HepG2 (cell line): ENCODE results near the gene UBALD1. TPM values are rescaled to one million over a fixed set of nuclear protein-coding genes. Genes with fewer than 3 reads are reported as not detected.

Source experiments
- HDAC1 ChIP-seq: sonication (generic); formaldehyde crosslinking; IDR thresholded peaks from 2 replicates; pipeline ENCODE4 v1.5.1; 2020; ENCODE audit warnings: mild to moderate bottlenecking, missing genetic modification reagents
- HNF4G ChIP-seq, 2 experiments: sonication (generic) in 1 of 2; formaldehyde crosslinking in 1 of 2; IDR thresholded peaks; 2 replicates each; pipeline versions ENCODE4 v1.4.0 to v1.6.1; 2011 to 2020; ENCODE audit warnings: borderline replicate concordance in 2 of 2, low read depth in 2 of 2, mild to moderate bottlenecking in 2 of 2, low read length in 1 of 2, missing genetic modification reagents in 1 of 2, moderate library complexity in 1 of 2
- HNRNPL ChIP-seq: fragments of 200-400 bp; formaldehyde crosslinking; IDR thresholded peaks from 2 replicates; pipeline ENCODE4 v1.6.1; 2017; ENCODE audit warnings: mild to moderate bottlenecking, low read depth, low read length
- MBNL3 ChIP-seq: fragments of 250-450 bp; sonication (Bioruptor Pico); conservative IDR thresholded peaks from 2 replicates; pipeline ENCODE4 v1.8.0; 2022; ENCODE audit warnings: mild to moderate bottlenecking, inconsistent platforms
- RAD21 ChIP-seq: fragments of 450-650 bp; formaldehyde crosslinking; IDR thresholded peaks from 2 replicates; pipeline ENCODE4 v1.5.0; 2020; ENCODE audit warnings: mild to moderate bottlenecking
- RFX3 ChIP-seq: IDR thresholded peaks from 2 replicates; pipeline ENCODE4 v1.6.1; 2016; ENCODE audit warnings: missing biosample characterization, missing genetic modification reagents
- SPEN ChIP-seq: sonication (generic); formaldehyde crosslinking; IDR thresholded peaks from 2 replicates; pipeline ENCODE4 v1.5.1; 2020; ENCODE audit warnings: low read depth, mild to moderate bottlenecking, missing genetic modification reagents
- TOPORS ChIP-seq: sonication (generic); formaldehyde crosslinking; IDR thresholded peaks from 2 replicates; pipeline ENCODE4 v1.8.0; 2023; ENCODE audit warnings: mild to moderate bottlenecking, missing genetic modification reagents
- ZBTB7B ChIP-seq: sonication (generic); formaldehyde crosslinking; IDR thresholded peaks from 2 replicates; pipeline ENCODE4 v1.4.0; 2020; ENCODE audit warnings: missing genetic modification reagents
- ZNF782 ChIP-seq: sonication (generic); formaldehyde crosslinking; IDR thresholded peaks from 2 replicates; pipeline ENCODE4 v1.4.0; 2020; ENCODE audit warnings: missing genetic modification reagents, mild to moderate bottlenecking, borderline replicate concordance
- polyA plus RNA-seq, 8 experiments: library from polyadenylated mRNA; depleted of rRNA in 3 of 8; stranded (reverse) in 7 of 8; unstranded in 1 of 8; fragments of >200 nt; fragmentation: Illumina TruSeq in 4 of 8; extraction: Trizol in 4 of 8; gene quantifications; 2 replicates each; pipeline versions ENCODE4 v1.2.1 to v1.2.3, GENCODE V29; 2011 to 2016; ENCODE audit warnings: low read depth in 4 of 8, missing spikeins in 1 of 8, mixed read lengths in 1 of 8; ENCODE audit not compliant: insufficient read depth in 1 of 8
- total RNA-seq, 5 experiments: library from RNA; depleted of rRNA; stranded (reverse); fragments of >200 nt; fragmentation: Illumina TruSeq; extraction: Trizol; gene quantifications; 2 replicates each; pipeline ENCODE4 v1.2.3, GENCODE V29; 2016; ENCODE audit warnings: low read depth in 1 of 5
- TF ChIP-seq, protein P1 (sequence below): sonication (generic); formaldehyde crosslinking; IDR thresholded peaks from 2 replicates; pipeline ENCODE4 v1.4.0; 2020; ENCODE audit warnings: missing genetic modification reagents
- TF ChIP-seq, protein P2 (sequence below): sonication (generic); formaldehyde crosslinking; IDR thresholded peaks from 2 replicates; pipeline ENCODE4 v1.8.0; 2022; ENCODE audit warnings: mild to moderate bottlenecking, missing genetic modification reagents, moderate library complexity
- TF ChIP-seq, protein P3 (sequence below): sonication (generic); formaldehyde crosslinking; IDR thresholded peaks from 2 replicates; pipeline ENCODE4 v1.5.0; 2020; ENCODE audit warnings: mild to moderate bottlenecking, missing genetic modification reagents, moderate library complexity
- TF ChIP-seq, protein P4 (sequence below): IDR thresholded peaks from 2 replicates; pipeline ENCODE4 v1.6.1; 2016; ENCODE audit warnings: low read depth, control low read depth
- TF ChIP-seq, protein P5 (sequence below): sonication (generic); formaldehyde crosslinking; IDR thresholded peaks from 2 replicates; pipeline ENCODE4 v1.5.1; 2020; ENCODE audit warnings: mild to moderate bottlenecking, missing genetic modification reagents, moderate library complexity
- TF ChIP-seq, protein P6 (sequence below): IDR thresholded peaks from 2 replicates; pipeline ENCODE4 v1.6.1; 2016; ENCODE audit warnings: low read depth, borderline replicate concordance

The UBALD1 gene
- total and polyA plus RNA-seq, 2 of the 13 experiments (the other 11 are each of a cell fraction or from before 2014, with no cell fraction given) = 6.8 to 12.3 TPM

DNA sequence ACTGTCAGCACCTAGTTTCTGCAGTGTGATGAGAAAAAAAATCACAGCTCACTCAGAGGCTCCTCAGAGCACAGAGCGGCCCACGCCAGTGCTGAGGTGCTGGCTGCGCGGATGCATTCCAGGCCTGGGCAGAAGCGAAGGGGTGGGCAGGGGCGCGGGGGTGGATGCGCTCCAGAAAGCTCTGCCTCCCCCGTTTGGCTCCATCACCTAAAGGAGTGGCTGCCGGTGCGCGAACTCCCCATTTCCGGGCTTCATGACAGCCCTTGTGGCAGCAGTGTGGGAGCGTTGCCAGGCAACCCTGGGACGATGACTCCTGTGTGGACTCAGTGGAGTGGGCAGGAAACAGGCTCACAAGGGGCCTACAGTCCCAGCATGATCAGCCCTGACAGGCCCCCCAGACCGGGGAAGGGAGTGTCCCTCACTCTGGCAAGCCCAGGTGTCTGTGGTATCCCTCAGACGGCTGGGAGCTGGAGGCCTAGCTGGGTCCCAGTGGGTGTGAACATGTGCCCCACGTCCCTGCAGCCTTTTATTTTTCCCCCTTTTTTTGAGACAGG lies 45.8 kb upstream of the UBALD1 start (continued):
- TF ChIP-seq RAD21 (CRISPR knock-in tag) (no peak), SPEN (no peak), HNRNPL (0 out of 2 replicates have a peak, but pooled peaks have one; percentile 20), HDAC1 (CRISPR knock-in tag) (peak; percentile 76), TOPORS (no peak), RFX3 (peak; percentile 71), HNF4G (IDR thresholded peaks at IDR 0.05; ENCODE audit: borderline replicate concordance, low read depth, low read length) (0 out of 2 replicates have a peak, but pooled peaks have one; percentile 34), HNF4G (CRISPR knock-in tag; IDR thresholded peaks at IDR 0.05; ENCODE audit: borderline replicate concordance, low read depth) (no peak), MBNL3 (CRISPR knock-in tag) (no peak), ZNF782 (no peak), ZBTB7B (CRISPR knock-in tag) (peak; percentile 54; the same call in 1 of the 2 replicates)
- TF ChIP-seq, protein P1, sequence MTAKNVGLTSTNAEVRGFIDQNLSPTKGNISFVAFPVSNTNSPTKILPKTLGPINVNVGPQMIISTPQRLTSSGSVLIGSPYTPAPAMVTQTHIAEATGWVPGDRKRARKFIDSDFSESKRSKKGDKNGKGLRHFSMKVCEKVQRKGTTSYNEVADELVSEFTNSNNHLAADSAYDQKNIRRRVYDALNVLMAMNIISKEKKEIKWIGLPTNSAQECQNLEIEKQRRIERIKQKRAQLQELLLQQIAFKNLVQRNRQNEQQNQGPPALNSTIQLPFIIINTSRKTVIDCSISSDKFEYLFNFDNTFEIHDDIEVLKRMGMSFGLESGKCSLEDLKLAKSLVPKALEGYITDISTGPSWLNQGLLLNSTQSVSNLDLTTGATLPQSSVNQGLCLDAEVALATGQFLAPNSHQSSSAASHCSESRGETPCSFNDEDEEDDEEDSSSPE (CRISPR knock-in tag) = no peak
- TF ChIP-seq, protein P2, sequence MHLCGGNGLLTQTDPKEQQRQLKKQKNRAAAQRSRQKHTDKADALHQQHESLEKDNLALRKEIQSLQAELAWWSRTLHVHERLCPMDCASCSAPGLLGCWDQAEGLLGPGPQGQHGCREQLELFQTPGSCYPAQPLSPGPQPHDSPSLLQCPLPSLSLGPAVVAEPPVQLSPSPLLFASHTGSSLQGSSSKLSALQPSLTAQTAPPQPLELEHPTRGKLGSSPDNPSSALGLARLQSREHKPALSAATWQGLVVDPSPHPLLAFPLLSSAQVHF (CRISPR knock-in tag) = no peak
- TF ChIP-seq, protein P3, sequence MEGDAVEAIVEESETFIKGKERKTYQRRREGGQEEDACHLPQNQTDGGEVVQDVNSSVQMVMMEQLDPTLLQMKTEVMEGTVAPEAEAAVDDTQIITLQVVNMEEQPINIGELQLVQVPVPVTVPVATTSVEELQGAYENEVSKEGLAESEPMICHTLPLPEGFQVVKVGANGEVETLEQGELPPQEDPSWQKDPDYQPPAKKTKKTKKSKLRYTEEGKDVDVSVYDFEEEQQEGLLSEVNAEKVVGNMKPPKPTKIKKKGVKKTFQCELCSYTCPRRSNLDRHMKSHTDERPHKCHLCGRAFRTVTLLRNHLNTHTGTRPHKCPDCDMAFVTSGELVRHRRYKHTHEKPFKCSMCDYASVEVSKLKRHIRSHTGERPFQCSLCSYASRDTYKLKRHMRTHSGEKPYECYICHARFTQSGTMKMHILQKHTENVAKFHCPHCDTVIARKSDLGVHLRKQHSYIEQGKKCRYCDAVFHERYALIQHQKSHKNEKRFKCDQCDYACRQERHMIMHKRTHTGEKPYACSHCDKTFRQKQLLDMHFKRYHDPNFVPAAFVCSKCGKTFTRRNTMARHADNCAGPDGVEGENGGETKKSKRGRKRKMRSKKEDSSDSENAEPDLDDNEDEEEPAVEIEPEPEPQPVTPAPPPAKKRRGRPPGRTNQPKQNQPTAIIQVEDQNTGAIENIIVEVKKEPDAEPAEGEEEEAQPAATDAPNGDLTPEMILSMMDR (CRISPR knock-in tag) = peak; percentile 16; the same call in 1 of the 2 replicates
- TF ChIP-seq, protein P4, sequence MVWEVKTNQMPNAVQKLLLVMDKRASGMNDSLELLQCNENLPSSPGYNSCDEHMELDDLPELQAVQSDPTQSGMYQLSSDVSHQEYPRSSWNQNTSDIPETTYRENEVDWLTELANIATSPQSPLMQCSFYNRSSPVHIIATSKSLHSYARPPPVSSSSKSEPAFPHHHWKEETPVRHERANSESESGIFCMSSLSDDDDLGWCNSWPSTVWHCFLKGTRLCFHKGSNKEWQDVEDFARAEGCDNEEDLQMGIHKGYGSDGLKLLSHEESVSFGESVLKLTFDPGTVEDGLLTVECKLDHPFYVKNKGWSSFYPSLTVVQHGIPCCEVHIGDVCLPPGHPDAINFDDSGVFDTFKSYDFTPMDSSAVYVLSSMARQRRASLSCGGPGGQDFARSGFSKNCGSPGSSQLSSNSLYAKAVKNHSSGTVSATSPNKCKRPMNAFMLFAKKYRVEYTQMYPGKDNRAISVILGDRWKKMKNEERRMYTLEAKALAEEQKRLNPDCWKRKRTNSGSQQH (CRISPR knock-in tag) = no peak
- TF ChIP-seq, protein P5, sequence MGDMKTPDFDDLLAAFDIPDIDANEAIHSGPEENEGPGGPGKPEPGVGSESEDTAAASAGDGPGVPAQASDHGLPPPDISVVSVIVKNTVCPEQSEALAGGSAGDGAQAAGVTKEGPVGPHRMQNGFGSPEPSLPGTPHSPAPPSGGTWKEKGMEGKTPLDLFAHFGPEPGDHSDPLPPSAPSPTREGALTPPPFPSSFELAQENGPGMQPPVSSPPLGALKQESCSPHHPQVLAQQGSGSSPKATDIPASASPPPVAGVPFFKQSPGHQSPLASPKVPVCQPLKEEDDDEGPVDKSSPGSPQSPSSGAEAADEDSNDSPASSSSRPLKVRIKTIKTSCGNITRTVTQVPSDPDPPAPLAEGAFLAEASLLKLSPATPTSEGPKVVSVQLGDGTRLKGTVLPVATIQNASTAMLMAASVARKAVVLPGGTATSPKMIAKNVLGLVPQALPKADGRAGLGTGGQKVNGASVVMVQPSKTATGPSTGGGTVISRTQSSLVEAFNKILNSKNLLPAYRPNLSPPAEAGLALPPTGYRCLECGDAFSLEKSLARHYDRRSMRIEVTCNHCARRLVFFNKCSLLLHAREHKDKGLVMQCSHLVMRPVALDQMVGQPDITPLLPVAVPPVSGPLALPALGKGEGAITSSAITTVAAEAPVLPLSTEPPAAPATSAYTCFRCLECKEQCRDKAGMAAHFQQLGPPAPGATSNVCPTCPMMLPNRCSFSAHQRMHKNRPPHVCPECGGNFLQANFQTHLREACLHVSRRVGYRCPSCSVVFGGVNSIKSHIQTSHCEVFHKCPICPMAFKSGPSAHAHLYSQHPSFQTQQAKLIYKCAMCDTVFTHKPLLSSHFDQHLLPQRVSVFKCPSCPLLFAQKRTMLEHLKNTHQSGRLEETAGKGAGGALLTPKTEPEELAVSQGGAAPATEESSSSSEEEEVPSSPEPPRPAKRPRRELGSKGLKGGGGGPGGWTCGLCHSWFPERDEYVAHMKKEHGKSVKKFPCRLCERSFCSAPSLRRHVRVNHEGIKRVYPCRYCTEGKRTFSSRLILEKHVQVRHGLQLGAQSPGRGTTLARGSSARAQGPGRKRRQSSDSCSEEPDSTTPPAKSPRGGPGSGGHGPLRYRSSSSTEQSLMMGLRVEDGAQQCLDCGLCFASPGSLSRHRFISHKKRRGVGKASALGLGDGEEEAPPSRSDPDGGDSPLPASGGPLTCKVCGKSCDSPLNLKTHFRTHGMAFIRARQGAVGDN (CRISPR knock-in tag) = peak; percentile 90
- TF ChIP-seq, protein P6, sequence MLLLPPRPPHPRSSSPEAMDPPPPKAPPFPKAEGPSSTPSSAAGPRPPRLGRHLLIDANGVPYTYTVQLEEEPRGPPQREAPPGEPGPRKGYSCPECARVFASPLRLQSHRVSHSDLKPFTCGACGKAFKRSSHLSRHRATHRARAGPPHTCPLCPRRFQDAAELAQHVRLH (CRISPR knock-in tag) = no peak
